Fibroblast of villous mesenchyme (primary cell): ENCODE results near the gene TACR3. TPM values are rescaled to one million over a fixed set of nuclear protein-coding genes. Genes with fewer than 3 reads are reported as not detected.
"Not testable (repeated sequence)": the region's sequence is repeated elsewhere in the genome, so short reads cannot be mapped to it uniquely, and the experiment has no call there.

ENCODE experiments used
- DNase-seq: peaks from one replicate; pipeline ENCODE4 v3.0.0-alpha.2; 2010; ENCODE audit warnings: low read depth
- H3K4me3 ChIP-seq: 2 replicates; pipeline ENCODE4 v1.5.1; 2011; ENCODE audit warnings: low read depth, mild to moderate bottlenecking, low read length
- CTCF ChIP-seq: IDR thresholded peaks from 2 replicates; pipeline ENCODE4 v1.5.1; 2012; ENCODE audit warnings: low read depth, mild to moderate bottlenecking, low read length; ENCODE audit not compliant: insufficient read depth
- total RNA-seq: library from RNA; depleted of rRNA; stranded (reverse); fragments of >200 nt; gene quantifications from 2 replicates; pipeline ENCODE4 v1.2.3, GENCODE V29; 2012

TACR3 gene
- total RNA-seq, 1 donor = not detected

DNA sequence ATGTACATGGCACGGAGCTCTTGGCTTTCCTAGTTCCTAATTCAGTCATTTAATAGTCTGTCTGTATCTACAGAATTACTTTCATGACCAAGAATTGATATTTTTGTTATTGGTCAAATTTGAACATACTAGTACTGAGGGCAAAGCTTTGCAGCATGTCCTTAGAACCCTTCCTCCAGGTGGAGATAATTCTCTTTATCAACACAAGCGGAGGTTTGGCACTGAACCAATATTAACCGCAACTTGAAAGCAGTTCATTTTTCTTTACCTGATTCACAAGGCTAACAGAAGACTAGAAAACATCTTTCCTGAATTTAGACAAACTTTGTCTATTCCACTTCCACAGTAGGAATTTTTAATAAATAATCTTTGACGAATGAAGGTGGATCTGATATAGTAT lies 73.8 kb downstream of the TACR3 start:
- DNase-seq = no peak
- no peak for TF ChIP-seq CTCF
- H3K4me3 ChIP-seq = no peak overlapping the region

- no peak overlapping the region for H3K4me3 ChIP-seq
- DNase-seq = no peak
- TF ChIP-seq CTCF = no peak
Observed at GRCh38 chr4:103634236-103634635, 85.5 kb downstream of the TACR3 start.

DNA sequence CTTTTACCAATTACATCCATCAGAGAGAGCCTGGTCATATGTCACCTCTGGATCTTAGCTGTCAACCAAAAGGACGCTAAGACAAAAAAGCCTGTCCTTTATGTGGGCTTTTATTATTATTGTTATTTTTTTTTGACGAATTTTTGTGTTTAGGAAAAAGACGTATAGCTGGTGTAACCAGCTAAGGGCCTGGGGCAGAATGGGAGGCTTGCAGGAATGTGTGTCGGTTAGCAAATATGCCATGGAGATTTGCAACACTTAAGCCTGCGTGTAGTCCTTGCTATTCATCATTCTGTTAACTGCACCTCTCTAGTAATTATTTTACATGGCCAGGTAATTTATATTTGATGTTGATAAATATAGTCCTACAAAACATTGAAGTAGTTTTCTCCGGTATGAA lies 93.5 kb downstream of the TACR3 start:
- TF ChIP-seq CTCF = no peak
- DNase-seq = no peak
- no peak overlapping the region for H3K4me3 ChIP-seq

- H3K4me3 ChIP-seq = no peak overlapping the region
- DNase-seq = no peak
- no peak for TF ChIP-seq CTCF
Observed at GRCh38 chr4:103591841-103592240, 127.9 kb downstream of the TACR3 start.

- TF ChIP-seq CTCF = no peak
- no peak for DNase-seq
Observed at GRCh38 chr4:103567591-103567990, 152.2 kb downstream of the TACR3 start.

DNA sequence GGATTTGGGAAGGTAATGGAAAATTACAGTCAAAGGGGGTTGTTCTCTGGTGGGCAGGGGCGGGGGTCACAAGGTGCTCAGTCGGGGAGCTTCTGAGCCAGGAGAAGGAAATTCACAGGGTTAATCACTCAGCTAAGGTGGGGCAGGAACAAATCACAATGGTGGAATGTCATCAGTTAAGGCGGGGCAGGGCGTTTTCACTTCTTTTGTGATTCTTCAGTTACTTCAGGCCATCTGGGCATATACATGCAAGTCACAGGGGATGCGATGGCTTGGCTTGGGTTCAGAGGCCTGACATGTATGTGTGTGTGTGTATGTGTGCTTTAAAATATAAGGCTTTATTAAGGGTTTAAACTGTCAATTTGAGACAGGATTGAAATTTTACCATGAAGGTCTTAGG lies 160.6 kb downstream of the TACR3 start:
- not testable (repeated sequence) for H3K4me3 ChIP-seq, DNase-seq

More at GRCh38 chr4:103567591-103567990, 152.2 kb downstream of the TACR3 start:
- H3K4me3 ChIP-seq = no peak overlapping the region
